Breast epithelium (tissue), 4 donors: ENCODE measurements around the gene NDUFS6. TPM values are rescaled to one million over a fixed set of nuclear protein-coding genes. Genes with fewer than 3 reads are reported as not detected.

ENCODE experiments used
- DNase-seq, 2 donors: peaks; one replicate each; pipeline ENCODE4 v3.0.0-alpha.2; 2019; ENCODE audit warnings: low spot score in 2 of 2
- H3K27ac ChIP-seq, 2 donors: fragments of 200-600 bp; sonication (generic) in 1 of 2; one replicate each; pipeline ENCODE4 v1.5.1; 2016 to 2019; ENCODE audit warnings: mild to moderate bottlenecking in 1 of 2
- H3K27me3 ChIP-seq, 2 donors: fragments of 200-600 bp; sonication (generic) in 1 of 2; one replicate each; pipeline versions ENCODE4 v1.5.1 to v1.6.0; 2017 to 2019; ENCODE audit warnings: control low read depth in 1 of 2, mild to moderate bottlenecking in 1 of 2
- H3K36me3 ChIP-seq: fragments of 200-600 bp; one replicate; pipeline ENCODE4 v1.5.1; 2019
- H3K4me1 ChIP-seq, 2 donors: fragments of 200-600 bp; sonication (generic); one replicate each; pipeline ENCODE4 v1.5.1; 2016 to 2019; ENCODE audit warnings: control low read depth in 1 of 2
- H3K4me3 ChIP-seq, 3 donors: fragments of 200-600 bp; sonication (generic); 1 replicate in 2 of 3; 2 replicates in 1 of 3; pipeline ENCODE4 v1.5.1; 2016 to 2019; ENCODE audit warnings: mild to moderate bottlenecking in 3 of 3, moderate library complexity in 2 of 3
- H3K9me3 ChIP-seq, 2 donors: fragments of 200-600 bp; sonication (generic) in 1 of 2; one replicate each; pipeline ENCODE4 v1.5.1; 2016 to 2019; ENCODE audit warnings: control low read depth in 1 of 2
- CTCF ChIP-seq, 3 donors: fragments of 450-650 bp; IDR thresholded peaks; one replicate each; pipeline ENCODE4 v1.5.1; 2016 to 2017; ENCODE audit warnings: antibody characterized with exemption in 3 of 3, mild to moderate bottlenecking in 3 of 3, moderate library complexity in 3 of 3
- POLR2A ChIP-seq: fragments of 450-650 bp; IDR thresholded peaks from one replicate; pipeline ENCODE4 v1.6.1; 2016; ENCODE audit warnings: antibody characterized with exemption, mild to moderate bottlenecking, moderate library complexity
- POLR2AphosphoS5 ChIP-seq, 3 donors: sonication (generic); formaldehyde crosslinking; IDR thresholded peaks; one replicate each; pipeline ENCODE4 v1.6.1; 2017; ENCODE audit warnings: antibody characterized with exemption in 3 of 3
- intact Hi-C: fragments of 100-400 bp; cut with DNase I; formaldehyde crosslinking; loops from one replicate; pipeline ENCODE4 v1.15.1; 2023; ENCODE audit warnings: low total_unique reads
- total RNA-seq, 3 donors: library from RNA; depleted of rRNA; stranded (reverse); fragments of >200 nt; gene quantifications; one replicate each; pipeline ENCODE4 v1.1.0, GENCODE V29; 2016

The NDUFS6 gene
- total RNA-seq, 3 donors from 2014 or later: 37.9 to 68.8 (median 48.0) TPM

GRCh38 chr5:1768283-1769000, 32.8 kb upstream of the NDUFS6 start:
- H3K4me3 ChIP-seq: no peak overlapping the region
- H3K27ac ChIP-seq: no peak overlapping the region
- no peak for TF ChIP-seq POLR2AphosphoS5 (IDR thresholded peaks at IDR 0.05)
- no peak for TF ChIP-seq CTCF (IDR thresholded peaks at IDR 0.05)
- no peak for TF ChIP-seq POLR2A
- DNase-seq: no peak
- no peaks in the 10 kb centered on the region for H3K27me3 ChIP-seq
- no peaks in the 10 kb centered on the region for H3K9me3 ChIP-seq
- H3K36me3 ChIP-seq: no peaks in the 10 kb centered on the region
- intact Hi-C loops: loop anchor here (2.0 kb wide), 1 partner anchor 76 kb away; no protein-coding TSS in a partner anchor
- H3K4me1 ChIP-seq: no peaks in the 10 kb centered on the region

- H3K4me1 ChIP-seq: no peaks in the 10 kb centered on the region
- no peak overlapping the region for H3K4me3 ChIP-seq
- no peak overlapping the region for H3K27ac ChIP-seq
- no peak for DNase-seq
- H3K36me3 ChIP-seq: no peaks in the 10 kb centered on the region
- intact Hi-C loops: loop anchor here (2.0 kb wide), 1 partner anchor 76 kb away; no protein-coding TSS in a partner anchor
- TF ChIP-seq CTCF (IDR thresholded peaks at IDR 0.05) (no peak), POLR2A (no peak), POLR2AphosphoS5 (IDR thresholded peaks at IDR 0.05) (no peak)
- H3K9me3 ChIP-seq: no peaks in the 10 kb centered on the region
- no peaks in the 10 kb centered on the region for H3K27me3 ChIP-seq
These were observed 32.1 kb upstream of the NDUFS6 start for GRCh38 chr5:1769017-1769640.

GRCh38 chr5:1769752-1770442, 31.3 kb upstream of the NDUFS6 start:
- Histone ChIP-seq H3K36me3 (no peaks in the 10 kb centered on the region), H3K27me3 (no peaks in the 10 kb centered on the region), H3K4me1 (no peaks in the 10 kb centered on the region), H3K27ac (no peak overlapping the region), H3K4me3 (no peak overlapping the region), H3K9me3 (no peaks in the 10 kb centered on the region)
- DNase-seq: no peak
- intact Hi-C loops: loop anchor here (2.0 kb wide), 1 partner anchor 75 kb away; no protein-coding TSS in a partner anchor
- TF ChIP-seq CTCF (IDR thresholded peaks at IDR 0.05): no peak
- TF ChIP-seq POLR2AphosphoS5 (IDR thresholded peaks at IDR 0.05): no peak
- no peak for TF ChIP-seq POLR2A

- no peak for DNase-seq
- no peaks in the 10 kb centered on the region for H3K4me1 ChIP-seq
- no peaks in the 10 kb centered on the region for H3K9me3 ChIP-seq
- H3K4me3 ChIP-seq: no peak overlapping the region
- H3K36me3 ChIP-seq: no peaks in the 10 kb centered on the region
- intact Hi-C loops: no loop called here
- no peaks in the 10 kb centered on the region for H3K27me3 ChIP-seq
- no peak overlapping the region for H3K27ac ChIP-seq
- TF ChIP-seq POLR2AphosphoS5 (IDR thresholded peaks at IDR 0.05) (no peak), CTCF (IDR thresholded peaks at IDR 0.05) (no peak), POLR2A (no peak)
These were observed 30.8 kb upstream of the NDUFS6 start for GRCh38 chr5:1770443-1770802.
